Stimulated activated CD4-positive, alpha-beta T cell treated with anti-CD3 and anti-CD28 coated beads, Interleukin-15, amount 100 ng/mL, for 24 hours (primary cell): ENCODE measurements around the gene NDUFA9.

ENCODE experiments used
- DNase-seq: peaks from one replicate; pipeline ENCODE4 v3.0.0-alpha.2; 2020

The NDUFA9 gene

DNA sequence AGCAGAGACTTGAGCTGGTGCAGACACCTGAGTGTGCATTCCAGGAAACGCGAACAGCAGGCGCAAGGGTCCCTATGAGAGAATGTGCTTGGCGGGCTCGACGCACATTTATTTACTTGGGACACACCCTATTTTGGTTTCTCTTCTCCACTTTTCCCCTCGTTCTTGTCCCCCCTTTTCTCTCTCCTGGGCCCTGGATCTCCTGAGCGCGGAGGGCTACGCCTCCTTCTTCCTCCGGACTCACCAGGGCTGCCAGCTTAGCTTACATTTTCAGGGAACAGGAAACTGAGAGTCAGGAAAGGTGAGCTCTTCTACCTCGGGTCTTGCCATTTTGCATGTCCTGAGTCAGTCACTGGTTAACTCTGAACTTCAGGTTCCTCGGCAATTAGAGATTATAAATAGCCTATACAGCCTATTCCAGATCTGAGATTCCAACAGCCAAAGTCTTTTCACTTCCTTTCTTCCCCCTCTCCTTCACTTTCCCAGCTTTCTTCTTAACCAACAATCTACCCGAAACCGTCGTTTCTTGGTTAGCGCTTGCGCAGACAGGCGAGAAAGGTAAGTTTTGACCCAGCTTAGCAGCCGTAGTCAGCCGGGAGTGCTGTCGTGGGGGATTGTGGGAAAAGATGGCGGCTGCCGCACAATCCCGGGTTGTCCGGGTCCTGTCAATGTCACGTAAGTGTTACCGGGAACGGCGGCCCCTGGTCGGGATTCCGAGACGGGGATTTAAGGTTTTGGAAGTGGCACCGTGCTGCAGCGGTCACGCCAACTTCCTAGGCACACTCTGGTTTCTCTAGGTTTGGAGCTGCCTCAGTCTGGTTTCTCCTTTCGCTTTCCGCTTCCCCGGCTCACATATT lies at the start of gene NDUFA9, which contains the start of gene AKAP3:
NDUFA9 (plus strand) TSS at position 614 of the 857 bp plus-strand sequence; CDS start at position 627, 13 bp downstream.
AKAP3 (minus strand) TSS at position 551 of the 857 bp plus-strand sequence. CDS start 10,855 bp downstream, outside the sequence.
- DNase-seq, result peak; percentile 84

DNA sequence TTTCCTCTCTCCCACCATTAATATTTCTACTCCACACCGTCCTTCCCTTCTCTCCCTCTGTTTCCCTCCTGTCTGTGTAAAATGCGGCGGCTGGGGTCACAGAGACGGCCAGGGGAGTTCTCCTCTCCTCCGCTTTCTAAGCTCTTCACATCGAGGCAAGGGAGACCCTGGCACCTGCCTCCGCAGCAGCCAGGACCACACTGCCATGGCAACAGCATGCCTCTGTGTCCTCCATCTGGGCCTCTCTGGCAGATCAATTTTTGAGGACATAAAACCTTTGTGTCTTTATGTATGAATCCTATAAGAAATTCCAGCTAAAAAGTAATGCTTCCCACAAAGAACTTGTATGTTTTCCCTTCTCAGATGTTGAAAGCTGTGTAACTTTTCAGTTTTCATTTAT lies 45.5 kb upstream of the NDUFA9 start:
- no peak for DNase-seq

DNA sequence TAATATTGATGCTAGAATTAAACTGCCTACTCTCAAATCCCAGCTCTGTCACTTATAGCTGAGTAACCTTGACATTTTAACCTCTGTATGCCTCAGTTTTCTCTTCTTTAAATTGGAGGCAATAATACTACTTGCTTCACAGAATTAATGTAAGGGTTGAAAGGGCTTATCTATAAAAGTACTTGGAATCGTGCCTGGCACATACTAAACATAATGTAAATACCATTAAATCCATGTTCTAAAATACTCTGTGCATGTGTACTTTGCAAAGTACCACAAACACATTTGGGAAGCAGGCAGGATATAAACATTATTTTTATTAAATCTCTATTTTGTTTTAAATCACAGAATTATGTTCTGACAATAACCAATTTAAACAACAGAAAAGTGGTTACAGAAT lies 45.0 kb upstream of the NDUFA9 start:
- no peak for DNase-seq

DNA sequence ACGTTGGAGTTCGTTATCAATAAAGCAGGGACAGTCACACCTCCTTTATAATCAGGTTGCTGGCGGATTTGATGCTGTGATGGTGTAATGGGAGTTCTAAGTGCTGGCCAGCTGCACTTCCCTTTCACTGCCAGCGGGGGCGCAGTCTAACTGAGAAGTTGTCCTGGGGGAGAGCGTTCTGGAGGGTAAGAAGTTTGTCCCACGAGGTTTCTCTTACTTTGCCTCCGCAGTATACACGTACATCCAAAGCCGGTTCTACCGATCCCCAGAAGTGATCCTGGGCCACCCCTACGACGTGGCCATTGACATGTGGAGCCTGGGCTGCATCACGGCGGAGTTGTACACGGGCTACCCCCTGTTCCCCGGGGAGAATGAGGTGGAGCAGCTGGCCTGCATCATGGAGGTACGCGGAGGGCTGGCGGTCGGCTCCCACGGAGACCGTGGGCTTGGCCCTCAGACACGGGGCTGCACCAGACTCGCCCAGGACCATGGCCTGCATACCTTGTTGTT lies 44.2 kb upstream of the NDUFA9 start:
- peak; percentile 85 for DNase-seq

DNA sequence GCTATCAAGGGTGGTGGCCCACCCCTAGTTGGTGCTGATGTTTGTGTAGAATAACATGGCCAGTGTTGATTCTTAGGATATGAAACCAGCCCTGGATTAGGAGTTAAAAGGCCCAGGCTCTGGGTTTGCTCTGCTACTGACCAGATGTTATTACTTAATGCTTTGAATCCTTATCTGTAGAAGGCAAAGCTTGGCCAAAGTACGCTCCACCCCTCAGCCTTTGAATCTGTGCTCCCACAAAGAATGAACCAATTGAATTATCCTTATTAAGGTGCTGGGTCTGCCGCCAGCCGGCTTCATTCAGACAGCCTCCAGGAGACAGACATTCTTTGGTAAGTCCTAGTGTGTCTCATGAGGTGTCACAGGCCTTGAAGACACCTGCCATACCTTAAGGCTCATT lies 41.9 kb upstream of the NDUFA9 start:
- DNase-seq, result no peak

DNA sequence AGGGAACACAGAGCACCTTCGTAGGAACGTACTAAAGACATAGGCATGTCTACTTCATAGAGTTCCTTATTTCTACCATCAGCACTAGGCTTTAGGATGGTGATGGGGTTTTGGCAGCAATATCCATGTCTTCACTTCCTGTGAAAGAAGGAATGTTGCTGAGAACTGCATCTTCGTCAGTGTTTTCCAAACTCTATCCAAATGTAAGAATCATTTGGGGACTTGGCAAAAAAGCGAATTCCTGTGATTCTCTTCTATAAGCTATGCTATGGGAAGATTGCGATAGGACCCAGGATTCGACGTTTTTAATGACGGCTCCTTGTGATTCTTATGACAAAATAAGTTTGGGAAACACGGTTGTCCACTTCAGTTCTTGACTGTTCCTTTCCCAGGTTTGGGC lies 39.8 kb upstream of the NDUFA9 start:
- DNase-seq, result no peak

DNA sequence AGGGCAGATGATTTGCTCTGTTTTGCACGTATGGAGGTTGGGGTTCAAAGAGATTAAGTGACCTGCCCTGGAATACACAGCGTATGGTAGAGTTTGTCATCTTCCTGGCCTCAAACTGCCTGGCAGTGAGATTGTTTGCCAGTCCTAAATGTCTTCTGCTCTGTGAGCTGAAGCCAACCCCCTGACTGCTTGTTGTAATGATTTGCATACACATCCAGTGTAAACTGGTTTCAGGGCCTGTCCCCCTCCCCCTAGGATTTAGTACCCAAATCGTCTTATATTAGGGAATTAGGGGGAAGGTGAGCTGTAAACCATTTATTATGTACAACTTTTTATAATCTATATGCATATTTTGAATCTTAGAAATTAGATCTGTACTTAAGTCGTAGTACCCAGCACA lies 38.4 kb upstream of the NDUFA9 start:
- DNase-seq, result no peak

DNA sequence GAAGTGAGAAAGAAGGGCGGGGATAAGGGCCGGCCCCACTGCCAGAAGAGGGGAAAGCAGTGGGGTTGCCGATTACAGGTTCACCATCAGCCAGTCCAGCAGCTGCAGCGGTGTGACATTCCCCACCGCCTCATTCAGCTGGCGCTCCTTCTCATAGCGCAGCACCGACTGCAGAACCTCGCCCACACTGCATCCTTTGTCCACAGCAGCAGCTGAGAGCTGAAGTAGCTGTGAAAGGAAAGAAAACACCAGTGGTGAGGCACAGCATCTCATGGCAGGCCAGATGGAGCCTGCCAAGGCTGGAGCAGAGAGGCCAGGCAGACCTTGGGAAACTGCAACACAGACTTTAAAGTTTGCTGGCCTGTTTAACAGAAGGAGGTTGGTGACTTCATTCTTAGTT lies 33.2 kb upstream of the NDUFA9 start:
- no peak for DNase-seq

DNA sequence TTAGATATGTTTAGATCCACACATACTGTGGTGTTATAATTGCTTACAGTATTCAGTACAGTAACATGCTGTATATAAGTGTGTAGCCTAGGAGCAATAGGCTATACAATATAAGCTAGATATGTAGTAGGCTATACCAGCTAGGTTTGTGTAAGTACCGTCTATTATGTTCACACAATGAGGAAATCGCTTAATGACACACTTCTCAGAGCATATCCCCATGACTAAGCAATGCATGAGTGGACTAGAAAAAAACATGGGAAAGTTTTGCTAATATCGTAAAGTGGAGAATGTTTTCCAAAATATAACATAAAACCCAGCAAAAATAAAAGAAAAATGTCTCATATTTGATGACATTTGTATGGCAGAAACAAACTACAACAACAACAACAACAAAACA lies 27.4 kb upstream of the NDUFA9 start:
- DNase-seq, result no peak

DNA sequence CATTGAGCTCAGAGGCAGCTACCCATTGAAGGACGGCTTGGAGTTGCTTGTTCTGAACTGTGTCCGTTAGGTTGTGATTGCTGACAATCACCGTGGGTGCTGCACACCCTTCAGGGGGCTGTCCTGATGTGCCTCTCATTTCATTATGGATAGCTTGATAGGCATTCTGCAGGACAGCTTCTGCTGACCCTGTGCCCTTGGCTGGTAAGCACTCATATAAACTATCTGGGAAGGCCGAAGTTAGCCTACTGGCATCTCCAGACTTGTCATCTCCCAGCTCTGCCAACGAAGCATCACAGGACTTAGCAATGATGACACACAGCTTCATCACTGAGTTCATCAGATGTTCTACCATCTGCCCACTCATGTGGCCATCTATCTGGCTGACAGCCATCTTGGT lies 22.4 kb upstream of the NDUFA9 start:
- DNase-seq, result no peak

DNA sequence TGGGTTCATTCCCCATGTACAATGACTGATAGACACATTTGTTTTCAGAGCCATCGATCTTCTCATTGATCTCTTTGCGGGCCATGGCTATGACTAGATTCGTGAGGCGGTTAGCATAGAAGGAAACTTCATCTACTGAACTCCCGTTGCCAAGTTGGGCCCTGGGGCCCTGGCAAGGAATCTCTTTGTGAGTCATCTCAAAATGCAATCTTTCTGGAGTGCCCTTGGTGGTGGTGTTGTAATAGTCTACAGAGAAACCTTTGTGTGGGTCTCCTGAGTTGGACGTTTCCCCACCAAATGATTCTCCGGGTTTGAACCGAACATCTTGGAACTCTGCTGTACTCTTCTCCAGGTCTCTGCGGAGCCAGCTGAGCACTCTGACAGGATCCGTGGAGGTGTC lies 20.5 kb upstream of the NDUFA9 start:
- DNase-seq, result no peak

DNA sequence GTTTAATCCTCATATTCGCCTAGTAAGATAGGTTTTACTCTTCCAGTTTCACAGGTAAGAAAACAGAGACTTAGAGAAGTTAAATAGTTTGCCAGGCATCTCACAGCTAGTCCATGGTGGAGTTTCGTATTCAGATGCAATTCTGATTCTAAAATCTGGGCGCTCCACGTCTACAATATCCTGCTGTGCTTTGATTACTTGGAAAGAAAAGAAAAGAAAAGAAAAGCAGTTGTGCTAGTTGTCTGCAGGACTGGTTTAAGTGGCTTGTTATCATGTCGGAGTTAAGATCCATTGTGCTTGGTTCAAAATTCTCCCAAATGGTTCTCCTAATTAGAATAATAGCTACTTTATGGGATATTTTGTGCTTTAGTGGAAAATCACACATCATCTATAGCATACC lies 18.7 kb upstream of the NDUFA9 start:
- no peak for DNase-seq

DNA sequence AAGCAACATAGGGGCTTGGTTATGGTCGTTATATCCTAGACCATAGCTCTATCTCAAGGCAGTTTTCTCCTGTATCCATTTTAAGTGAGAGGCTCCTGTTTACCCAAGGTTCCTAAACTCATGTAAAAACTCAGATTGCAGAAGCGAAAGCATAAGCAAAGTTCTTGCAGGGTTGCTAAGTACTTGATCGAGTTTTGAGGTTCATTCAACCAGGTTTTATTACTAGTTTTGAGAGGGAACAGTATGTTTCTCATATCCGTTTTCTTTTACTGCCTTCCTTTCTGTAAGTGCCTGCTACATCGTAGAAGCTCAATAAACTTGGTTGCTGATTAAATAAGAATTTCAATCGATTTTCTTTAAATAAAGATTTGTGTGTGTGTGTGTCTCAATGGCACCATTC lies 5.2 kb upstream of the NDUFA9 start:
- DNase-seq, result no peak

DNA sequence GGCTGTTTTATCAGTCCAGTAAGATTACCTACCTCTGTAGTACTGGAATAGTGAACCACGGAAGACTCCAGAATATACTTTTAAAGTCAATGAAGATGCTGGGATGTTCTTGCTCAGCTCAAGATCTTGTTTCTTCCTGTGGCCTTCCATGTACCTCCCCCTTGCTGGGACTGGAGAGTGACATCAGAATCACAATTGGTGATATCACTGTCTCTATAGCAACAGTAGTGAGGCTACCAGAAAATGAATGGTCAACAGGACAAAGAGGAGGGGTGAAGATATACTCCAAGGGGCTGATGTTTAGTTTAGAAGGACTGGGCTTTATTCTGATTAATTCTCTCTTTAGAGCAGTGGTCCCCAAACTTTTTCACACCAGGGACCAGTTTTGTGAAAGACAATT lies 3.9 kb upstream of the NDUFA9 start:
- DNase-seq, result no peak

DNA sequence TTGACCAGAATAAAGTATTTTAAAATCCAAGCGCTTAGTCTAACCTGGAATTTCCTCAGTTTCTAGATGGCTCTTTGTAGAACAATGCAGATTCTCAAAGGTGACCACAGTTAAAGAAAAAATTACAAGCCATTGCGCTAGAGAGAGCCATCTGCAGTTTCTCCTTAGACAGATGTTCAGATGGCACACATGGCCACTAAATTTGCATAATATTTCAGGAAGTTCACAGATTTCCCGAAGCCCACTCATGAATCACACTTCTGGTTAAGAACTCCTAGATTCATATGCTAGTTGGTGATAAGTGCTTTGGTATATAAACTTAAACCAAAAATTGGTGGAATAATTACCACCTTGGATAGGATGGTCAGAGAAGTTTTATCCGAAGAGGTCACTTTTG lies 812 bp upstream of the NDUFA9 start:
- no peak for DNase-seq

DNA sequence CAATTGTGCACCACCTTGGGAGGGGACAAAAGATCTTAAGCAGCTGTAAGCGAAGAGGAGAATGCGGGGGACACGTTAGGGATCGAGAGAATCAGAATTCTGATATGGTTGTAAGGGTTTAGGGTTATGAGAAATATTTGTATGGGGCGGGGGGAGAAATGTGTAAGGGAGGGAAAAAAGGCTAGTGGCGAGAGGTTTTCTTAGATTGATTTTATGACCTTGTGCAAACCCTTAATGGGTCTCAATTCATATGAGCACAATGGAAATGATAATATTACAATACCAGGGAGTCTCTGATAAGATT lies 396 bp downstream of the NDUFA9 start:
- DNase-seq, result no peak

DNA sequence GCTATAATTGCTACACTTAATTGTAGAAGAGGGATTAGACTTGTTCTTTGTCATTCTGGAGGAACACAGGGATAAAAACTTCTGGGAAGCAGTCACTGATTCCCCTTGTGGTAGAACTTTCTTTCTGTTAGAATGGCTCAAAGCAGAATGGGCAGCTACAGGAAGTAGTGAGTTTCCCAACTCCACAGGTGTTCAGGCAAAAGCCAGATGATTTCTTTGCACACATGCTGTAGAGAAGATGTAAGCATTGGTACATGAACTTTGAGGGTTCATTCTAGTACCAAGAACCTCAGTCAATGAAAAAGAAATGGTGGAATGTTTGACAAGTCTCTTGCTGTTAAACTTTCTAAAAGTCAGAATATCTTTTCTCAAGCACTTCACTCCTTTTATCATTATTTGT lies 4.3 kb downstream of the NDUFA9 start:
- no peak for DNase-seq

DNA sequence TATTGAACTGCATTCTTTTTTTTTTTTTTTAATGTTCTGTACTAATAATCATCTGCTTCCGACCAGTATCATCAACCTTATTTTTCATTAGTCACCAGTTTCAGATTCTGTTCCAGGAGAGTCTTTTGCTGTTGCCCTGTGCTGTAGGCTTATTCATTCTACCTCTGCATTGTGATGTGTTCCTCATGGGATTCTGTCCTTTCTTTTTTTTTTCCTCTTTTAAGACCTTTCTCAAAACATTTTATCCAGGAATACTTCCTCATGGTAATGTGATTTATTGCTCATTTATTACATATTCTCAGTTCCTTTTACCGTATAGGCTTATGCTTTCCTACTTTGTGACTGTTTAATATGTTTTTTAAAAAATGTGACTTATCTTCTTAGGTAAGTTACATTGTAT lies 4.8 kb downstream of the NDUFA9 start:
- no peak for DNase-seq

DNA sequence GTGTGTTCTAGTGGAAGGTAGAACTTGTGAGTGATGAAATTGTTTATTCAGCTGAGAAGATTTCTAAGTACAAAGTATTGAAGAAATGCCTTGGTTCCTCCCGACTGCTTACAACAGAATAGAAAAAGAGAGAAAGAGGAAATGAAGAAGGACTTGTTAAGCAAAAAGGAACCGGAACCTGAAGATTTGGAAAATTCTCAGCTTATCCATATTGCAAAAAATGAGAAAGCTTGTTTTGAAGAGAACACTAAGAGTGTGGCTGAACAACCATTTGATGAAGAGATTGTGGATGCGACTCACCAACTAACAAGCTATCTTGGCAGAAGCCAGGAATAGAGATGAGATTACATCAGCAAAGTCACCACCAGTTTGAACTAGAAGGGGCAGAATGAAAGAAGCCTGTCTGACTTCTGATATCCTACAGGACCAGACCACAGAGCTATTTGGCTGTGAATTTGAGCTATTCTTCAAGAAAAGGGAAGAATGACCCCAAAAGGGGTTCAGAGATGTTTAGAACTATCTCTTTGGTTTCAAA lies 15.1 kb downstream of the NDUFA9 start:
- no peak for DNase-seq

DNA sequence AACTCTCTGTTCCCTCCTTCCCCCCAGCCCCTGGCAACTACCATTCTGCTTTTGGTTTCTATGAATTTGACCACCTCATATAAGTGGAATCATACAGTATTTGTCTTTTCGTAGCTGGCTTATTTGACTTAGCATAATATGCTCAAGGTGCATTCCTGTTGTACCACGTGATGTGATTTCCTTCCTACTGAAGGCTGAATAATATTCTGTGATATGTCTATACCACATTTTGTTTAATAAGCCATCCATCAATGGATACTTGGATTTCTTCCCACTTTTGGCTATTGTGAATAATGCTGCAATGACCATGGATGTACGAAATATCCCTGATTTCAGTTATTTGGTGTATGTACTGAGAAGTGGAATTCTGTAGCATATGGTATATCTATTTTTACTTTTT lies 16.3 kb downstream of the NDUFA9 start:
- no peak for DNase-seq

DNA sequence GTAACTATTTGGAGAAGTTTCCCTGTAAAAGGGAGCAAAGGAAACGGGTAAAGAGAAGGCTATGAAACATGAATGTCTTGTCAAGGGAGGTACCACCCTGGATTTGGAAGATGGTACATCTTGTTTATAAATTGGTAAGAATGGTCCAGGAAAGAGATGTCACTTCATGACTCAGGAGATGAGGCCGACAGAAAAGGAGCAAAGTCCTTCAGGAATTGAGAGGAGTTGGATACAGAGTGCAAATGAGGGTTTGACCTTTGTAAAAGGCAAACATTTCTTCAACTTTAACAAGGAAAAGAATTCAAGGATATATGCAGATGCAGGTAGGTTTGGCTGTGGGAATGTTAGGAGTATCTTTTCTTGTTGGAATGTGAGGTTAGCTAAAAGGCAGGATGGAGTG lies 30.8 kb downstream of the NDUFA9 start:
- DNase-seq, result no peak

DNA sequence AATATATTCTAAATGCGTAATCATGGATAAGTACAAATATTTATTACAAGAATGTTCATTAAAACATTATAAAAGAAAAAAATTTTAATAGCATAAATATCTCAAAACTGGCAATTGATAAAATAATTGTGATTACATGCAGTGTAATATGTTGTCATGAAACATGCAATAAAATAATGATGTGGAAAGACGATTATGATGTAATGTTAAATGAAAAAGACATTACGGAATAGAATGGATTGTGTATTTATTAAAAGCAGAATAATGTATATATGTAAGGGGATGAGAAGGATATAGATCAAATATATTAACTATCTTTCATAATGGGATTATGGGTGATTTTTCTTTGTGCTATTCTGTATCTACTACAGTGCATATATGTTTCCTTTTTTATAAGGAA lies 32.8 kb downstream of the NDUFA9 start:
- no peak for DNase-seq

DNA sequence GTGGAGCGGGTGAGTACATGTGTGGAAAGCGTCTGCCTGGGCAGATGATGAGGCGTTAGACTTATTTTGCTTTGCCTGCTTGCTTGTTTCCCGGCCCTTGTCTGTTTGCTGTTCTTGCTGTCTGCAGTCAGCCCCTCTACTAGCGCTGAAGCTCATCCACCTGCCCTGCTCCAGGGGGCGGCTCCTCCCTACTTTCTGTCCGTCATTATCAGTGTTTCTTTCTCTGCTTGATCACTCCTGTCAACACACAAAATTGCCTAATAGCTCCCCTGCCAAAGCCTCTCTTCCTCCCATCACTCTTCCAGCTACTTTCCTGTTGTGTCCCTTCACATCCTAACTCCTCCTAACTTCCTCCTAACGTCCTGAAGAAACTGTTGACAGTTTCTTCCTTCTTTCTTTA lies 36.4 kb downstream of the NDUFA9 start:
- no peak for DNase-seq

DNA sequence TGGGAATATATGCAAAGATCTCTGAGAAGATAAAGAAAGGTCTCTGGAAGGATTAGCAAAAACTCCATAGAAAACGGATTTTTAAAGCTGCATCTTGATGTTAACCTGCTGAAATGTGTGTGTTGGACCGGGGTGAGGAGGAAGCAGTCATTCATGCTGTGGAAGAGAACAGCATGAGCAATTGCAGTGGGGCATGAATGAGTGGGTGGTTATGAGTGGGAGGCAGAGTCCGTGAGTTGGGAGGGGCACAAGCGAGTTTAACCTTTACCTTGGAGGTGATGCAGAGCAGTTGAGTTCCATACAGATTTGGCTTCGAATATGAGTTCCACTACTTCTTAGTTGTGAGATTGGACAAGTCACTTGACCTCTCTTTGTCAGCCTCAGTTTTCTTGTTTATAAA lies 41.8 kb downstream of the NDUFA9 start:
- no peak for DNase-seq
